Nephron (organoid): Measurements from ENCODE around the gene FERMT2.
"Not testable (repeated sequence)": the region's sequence is repeated elsewhere in the genome, so short reads cannot be mapped to it uniquely, and the experiment has no call there.

Experiments used
- H3K27ac Mint-ChIP-seq, 3 experiments: 2 replicates each; pipeline ENCODE4 v1.8.0; 2020; ENCODE audit warnings: mixed read lengths in 3 of 3, mild to moderate bottlenecking in 2 of 3, moderate library complexity in 1 of 3
- H3K27me3 Mint-ChIP-seq: 2 replicates; pipeline ENCODE4 v1.8.0; 2021; ENCODE audit warnings: low read depth, mild to moderate bottlenecking, moderate library complexity, mixed read lengths
- H3K36me3 Mint-ChIP-seq: 2 replicates; pipeline ENCODE4 v1.8.0; 2020; ENCODE audit warnings: low read depth, mixed read lengths
- H3K4me1 Mint-ChIP-seq: 2 replicates; pipeline ENCODE4 v1.8.0; 2020; ENCODE audit warnings: mixed read lengths
- H3K4me3 Mint-ChIP-seq, 3 experiments: 2 replicates each; pipeline ENCODE4 v1.8.0; 2020; ENCODE audit warnings: mild to moderate bottlenecking in 3 of 3, mixed read lengths in 3 of 3, moderate library complexity in 2 of 3
- H3K9me3 Mint-ChIP-seq: 2 replicates; pipeline ENCODE4 v1.8.0; 2020; ENCODE audit warnings: mixed read lengths
- CTCF ChIP-seq, 3 experiments: fragments of 200-600 bp; sonication (generic); IDR thresholded peaks; one replicate each; pipeline ENCODE4 v1.5.0; 2021; ENCODE audit warnings: antibody characterized with exemption in 3 of 3; ENCODE audit not compliant: unreplicated experiment in 3 of 3

The FERMT2 gene

GRCh38 chr14:52923902-52924575 is 26.8 kb downstream of the FERMT2 start:
- H3K4me3 Mint-ChIP-seq = peak overlapping the region in 1 of 3 experiments; percentile 22

DNA sequence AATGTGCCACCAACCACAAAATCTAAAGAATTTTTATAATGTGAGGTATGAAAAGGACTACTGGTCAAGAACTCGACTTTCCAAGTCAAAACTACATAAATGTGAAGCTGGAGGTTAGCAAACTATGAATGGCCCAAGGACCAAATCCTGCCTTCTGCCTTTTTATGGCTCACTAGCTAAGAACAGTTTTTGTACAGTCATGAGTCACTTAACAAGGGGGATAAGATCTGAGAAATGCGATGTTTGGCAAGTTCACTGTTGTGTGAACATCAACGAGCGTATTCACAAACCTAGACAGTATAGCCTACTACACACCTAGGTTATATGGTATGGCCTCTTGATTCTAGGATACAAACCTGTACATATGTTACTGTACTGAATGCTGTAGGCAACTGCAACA is 28.2 kb downstream of the FERMT2 start:
- no peak for TF ChIP-seq CTCF (IDR thresholded peaks at IDR 0.05; ENCODE audit: unreplicated experiment in 3 of 3)
- Mint-ChIP-seq H3K27me3 (no peaks in the 10 kb centered on the region), H3K4me3 (no peak overlapping the region), H3K27ac (peak overlapping the region; percentile 1 to 68 (median 66)), H3K36me3 (no peaks in the 10 kb centered on the region), H3K9me3 (no peaks in the 10 kb centered on the region), H3K4me1 (peaks cover 68% of the 10 kb centered on the region)

More at GRCh38 chr14:52923902-52924575, 26.8 kb downstream of the FERMT2 start:
- Mint-ChIP-seq H3K4me1 (peaks cover 71% of the 10 kb centered on the region), H3K9me3 (no peaks in the 10 kb centered on the region), H3K36me3 (no peaks in the 10 kb centered on the region), H3K27ac (peak overlapping the region; percentile 49 to 61 (median 52)), H3K27me3 (no peaks in the 10 kb centered on the region)
- TF ChIP-seq CTCF (IDR thresholded peaks at IDR 0.05; ENCODE audit: unreplicated experiment in 3 of 3) = no peak

- H3K4me3 Mint-ChIP-seq = no peak overlapping the region
- no peaks in the 10 kb centered on the region for H3K27me3 Mint-ChIP-seq
- H3K27ac Mint-ChIP-seq = peak overlapping the region; percentile 1 to 66 (median 63)
- no peaks in the 10 kb centered on the region for H3K36me3 Mint-ChIP-seq
- H3K9me3 Mint-ChIP-seq = no peaks in the 10 kb centered on the region
- no peak for TF ChIP-seq CTCF (IDR thresholded peaks at IDR 0.05; ENCODE audit: unreplicated experiment in 3 of 3)
- H3K4me1 Mint-ChIP-seq = peaks cover 67% of the 10 kb centered on the region
Measured at GRCh38 chr14:52922059-52922458, 28.8 kb downstream of the FERMT2 start.

DNA sequence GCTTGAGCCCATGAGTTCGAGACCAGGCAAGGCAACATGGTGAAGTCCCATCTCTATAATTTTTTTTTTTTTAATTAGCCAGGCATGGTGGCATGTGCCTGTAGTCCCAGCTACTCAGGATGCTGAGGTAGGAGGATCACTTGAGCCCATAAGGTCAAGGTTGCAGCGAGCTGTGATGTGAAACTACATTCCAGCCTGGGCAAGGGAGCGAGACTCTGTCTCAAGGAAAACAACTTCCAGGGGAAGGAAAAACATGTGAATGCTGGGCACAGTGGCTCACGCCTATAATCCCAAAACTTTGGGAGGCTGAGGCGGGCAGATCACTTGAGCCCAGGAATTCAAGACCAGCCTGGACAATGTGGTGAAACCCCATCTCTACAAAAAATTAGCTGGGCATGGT is 30.4 kb downstream of the FERMT2 start:
- not testable (repeated sequence) for H3K4me3 Mint-ChIP-seq, H3K36me3 Mint-ChIP-seq, H3K27me3 Mint-ChIP-seq, H3K9me3 Mint-ChIP-seq
- H3K27ac Mint-ChIP-seq = peak overlapping the region; percentile 43 to 90 (median 78)
- peaks cover 58% of the 10 kb centered on the region for H3K4me1 Mint-ChIP-seq

- Mint-ChIP-seq H3K4me3 (no peak overlapping the region), H3K9me3 (no peaks in the 10 kb centered on the region)
Measured at GRCh38 chr14:52919971-52920370, 30.9 kb downstream of the FERMT2 start.

DNA sequence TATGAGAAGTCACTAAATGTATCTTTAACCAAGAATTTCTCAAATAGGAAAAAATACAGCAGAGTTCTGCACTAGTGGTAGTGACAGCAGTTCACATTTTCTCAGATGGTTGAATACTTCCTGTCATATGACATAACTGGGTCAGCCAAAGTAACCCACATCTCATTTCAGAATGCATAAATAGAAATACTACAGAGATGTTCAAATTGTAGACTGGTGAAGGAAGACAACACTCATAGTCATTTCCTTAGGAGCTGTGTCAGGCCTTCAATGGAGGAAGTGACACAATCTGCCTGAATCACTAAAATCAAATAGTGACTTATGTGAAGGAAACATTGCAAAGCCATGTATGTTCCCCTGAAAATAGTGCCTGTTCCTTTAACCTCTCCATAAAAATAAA is 32.4 kb downstream of the FERMT2 start:
- Mint-ChIP-seq H3K4me3 (no peak overlapping the region), H3K27ac (peak overlapping the region in 1 of 3 experiments; percentile 76), H3K27me3 (no peaks in the 10 kb centered on the region), H3K4me1 (peaks cover 48% of the 10 kb centered on the region), H3K36me3 (peaks cover 21% of the 10 kb centered on the region), H3K9me3 (no peaks in the 10 kb centered on the region)
- TF ChIP-seq CTCF (IDR thresholded peaks at IDR 0.05; ENCODE audit: unreplicated experiment in 3 of 3) = no peak

More at GRCh38 chr14:52919971-52920370, 30.9 kb downstream of the FERMT2 start:
- Mint-ChIP-seq H3K4me1 (peaks cover 62% of the 10 kb centered on the region), H3K27me3 (no peaks in the 10 kb centered on the region), H3K36me3 (peaks cover 13% of the 10 kb centered on the region), H3K27ac (peak overlapping the region; percentile 43 to 90 (median 78))
- no peak for TF ChIP-seq CTCF (IDR thresholded peaks at IDR 0.05; ENCODE audit: unreplicated experiment in 3 of 3)
